SJCRH30 (cell line): ENCODE results near the gene CEND1. TPM values are rescaled to one million over a fixed set of nuclear protein-coding genes. Genes with fewer than 3 reads are reported as not detected.

ENCODE experiments used
- DNase-seq, 2 experiments: peaks; one replicate each; pipeline ENCODE4 v3.0.0-alpha.2; 2015 to 2020
- H3K27ac ChIP-seq: fragments of 250-450 bp; sonication (Bioruptor Pico); 2 replicates; pipeline ENCODE4 v1.5.1; 2020; ENCODE audit warnings: mild to moderate bottlenecking, moderate library complexity
- H3K27me3 ChIP-seq: fragments of 250-450 bp; sonication (Bioruptor Pico); 2 replicates; pipeline ENCODE4 v1.5.1; 2020; ENCODE audit warnings: mild to moderate bottlenecking, moderate library complexity
- H3K36me3 ChIP-seq: fragments of 250-450 bp; sonication (Bioruptor Pico); 2 replicates; pipeline ENCODE4 v1.5.1; 2020; ENCODE audit warnings: mild to moderate bottlenecking, moderate library complexity
- H3K4me1 ChIP-seq: fragments of 250-450 bp; sonication (Bioruptor Pico); 2 replicates; pipeline ENCODE4 v1.5.1; 2020; ENCODE audit warnings: mild to moderate bottlenecking, moderate library complexity
- H3K4me3 ChIP-seq: fragments of 250-450 bp; sonication (Bioruptor Pico); 2 replicates; pipeline ENCODE4 v1.5.1; 2020; ENCODE audit warnings: mild to moderate bottlenecking, moderate library complexity
- H3K9me3 ChIP-seq: fragments of 250-450 bp; sonication (Bioruptor Pico); replicated peaks from 2 replicates; pipeline ENCODE4 v1.5.1; 2020; ENCODE audit warnings: mild to moderate bottlenecking, moderate library complexity
- total RNA-seq: library from RNA; depleted of rRNA; stranded (reverse); fragments of >200 nt; shearing (Covaris generic); gene quantifications from 2 replicates; pipeline ENCODE4 v1.2.3, GENCODE V29; 2014

Gene CEND1
- total RNA-seq, 1 experiment from 2014 or later = 1.5 TPM

GRCh38 chr11:811446-812245 is 21.8 kb upstream of the CEND1 start:
- DNase-seq = no peak

GRCh38 chr11:810040-810567 is 20.2 kb upstream of the CEND1 start:
- Histone ChIP-seq H3K4me1 (peaks cover 10% of the 10 kb centered on the region; the same call in 1 of the 2 replicates), H3K9me3 (no peaks in the 10 kb centered on the region), H3K27me3 (no peaks in the 10 kb centered on the region), H3K4me3 (peak overlapping the region; percentile 81), H3K27ac (peak overlapping the region; percentile 97), H3K36me3 (peaks cover 41% of the 10 kb centered on the region)
- DNase-seq = no peak

More at GRCh38 chr11:811446-812245, 21.8 kb upstream of the CEND1 start:
- H3K27me3 ChIP-seq = no peaks in the 10 kb centered on the region
- no peak overlapping the region for H3K4me3 ChIP-seq
- no peaks in the 10 kb centered on the region for H3K9me3 ChIP-seq
- H3K4me1 ChIP-seq = peaks cover 10% of the 10 kb centered on the region; the same call in 1 of the 2 replicates
- H3K27ac ChIP-seq = no peak overlapping the region
- H3K36me3 ChIP-seq = peaks cover 42% of the 10 kb centered on the region

- Histone ChIP-seq H3K4me3 (peak within 1 kb of the TSS; percentile 81), H3K27ac (peak within 1 kb of the TSS; percentile 97), H3K4me1 (peaks cover 10% of the 10 kb centered on the region; the same call in 1 of the 2 replicates), H3K27me3 (no peaks in the 10 kb centered on the region), H3K9me3 (no peaks in the 10 kb centered on the region), H3K36me3 (peaks cover 38% of the 10 kb centered on the region)
- DNase-seq = peak; percentile 97 to 98
These were observed 19.6 kb upstream of the CEND1 start, which contains the start of gene RPLP2 for GRCh38 chr11:809287-810039. Gene RPLP2, plus strand, starts transcription at chr11:809967. Its CDS starts 268 bp downstream, at chr11:810235.

GRCh38 chr11:808427-809286 is 18.8 kb upstream of the CEND1 start:
- H3K27me3 ChIP-seq = no peaks in the 10 kb centered on the region
- no peaks in the 10 kb centered on the region for H3K9me3 ChIP-seq
- peak overlapping the region; percentile 81 for H3K4me3 ChIP-seq
- H3K36me3 ChIP-seq = peaks cover 33% of the 10 kb centered on the region
- H3K27ac ChIP-seq = peak overlapping the region; percentile 97
- peaks cover 13% of the 10 kb centered on the region; the same call in 1 of the 2 replicates for H3K4me1 ChIP-seq
- DNase-seq = peak in 1 of 2 experiments; percentile 2

GRCh38 chr11:804599-804964 is 14.7 kb upstream of the CEND1 start:
- Histone ChIP-seq H3K27me3 (no peaks in the 10 kb centered on the region), H3K36me3 (peaks cover 6% of the 10 kb centered on the region; the same call in 1 of the 2 replicates), H3K9me3 (no peaks in the 10 kb centered on the region), H3K27ac (peak overlapping the region; percentile 40; the same call in 1 of the 2 replicates), H3K4me1 (peaks cover 14% of the 10 kb centered on the region), H3K4me3 (peak overlapping the region; percentile 61)
- DNase-seq = no peak

GRCh38 chr11:803770-804598 is 14.1 kb upstream of the CEND1 start:
- peak; percentile 85 to 90 for DNase-seq
- Histone ChIP-seq H3K9me3 (no peaks in the 10 kb centered on the region), H3K27ac (peak overlapping the region; percentile 40; the same call in 1 of the 2 replicates), H3K27me3 (no peaks in the 10 kb centered on the region), H3K4me1 (peaks cover 14% of the 10 kb centered on the region), H3K4me3 (peak overlapping the region; percentile 61), H3K36me3 (peaks cover 6% of the 10 kb centered on the region; the same call in 1 of the 2 replicates)

GRCh38 chr11:803467-803742 is 13.5 kb upstream of the CEND1 start:
- H3K4me1 ChIP-seq = peaks cover 14% of the 10 kb centered on the region
- no peak overlapping the region for H3K27ac ChIP-seq
- H3K4me3 ChIP-seq = peak overlapping the region; percentile 61; the same call in 1 of the 2 replicates
- no peaks in the 10 kb centered on the region for H3K9me3 ChIP-seq
- no peak for DNase-seq
- H3K27me3 ChIP-seq = no peaks in the 10 kb centered on the region
- peaks cover 6% of the 10 kb centered on the region; the same call in 1 of the 2 replicates for H3K36me3 ChIP-seq

GRCh38 chr11:802693-803466 is 13.0 kb upstream of the CEND1 start:
- H3K36me3 ChIP-seq = peaks cover 6% of the 10 kb centered on the region; the same call in 1 of the 2 replicates
- H3K4me3 ChIP-seq = no peak overlapping the region

GRCh38 chr11:802018-802617 is 12.2 kb upstream of the CEND1 start:
- DNase-seq = no peak
- Histone ChIP-seq H3K36me3 (peaks cover 6% of the 10 kb centered on the region; the same call in 1 of the 2 replicates), H3K4me3 (no peak overlapping the region), H3K4me1 (peaks cover 14% of the 10 kb centered on the region), H3K9me3 (no peaks in the 10 kb centered on the region), H3K27me3 (no peaks in the 10 kb centered on the region), H3K27ac (no peak overlapping the region)

More at GRCh38 chr11:802693-803466, 13.0 kb upstream of the CEND1 start:
- Histone ChIP-seq H3K27ac (no peak overlapping the region), H3K27me3 (no peaks in the 10 kb centered on the region), H3K4me1 (peaks cover 14% of the 10 kb centered on the region), H3K9me3 (no peaks in the 10 kb centered on the region)
- peak; percentile 68 to 79 for DNase-seq

GRCh38 chr11:801097-801780 is 11.3 kb upstream of the CEND1 start:
- Histone ChIP-seq H3K4me3 (no peak overlapping the region), H3K4me1 (peaks cover 21% of the 10 kb centered on the region), H3K36me3 (peaks cover 6% of the 10 kb centered on the region; the same call in 1 of the 2 replicates), H3K27ac (no peak overlapping the region), H3K27me3 (no peaks in the 10 kb centered on the region), H3K9me3 (no peaks in the 10 kb centered on the region)
- no peak for DNase-seq

GRCh38 chr11:800473-800872 is 10.6 kb upstream of the CEND1 start:
- Histone ChIP-seq H3K4me1 (peaks cover 26% of the 10 kb centered on the region), H3K9me3 (no peaks in the 10 kb centered on the region), H3K27me3 (no peaks in the 10 kb centered on the region), H3K36me3 (peaks cover 6% of the 10 kb centered on the region; the same call in 1 of the 2 replicates), H3K4me3 (no peak overlapping the region), H3K27ac (no peak overlapping the region)
- no peak for DNase-seq
